HepG2 (cell line): ENCODE data around the gene NCOA6. TPM values are rescaled to one million over a fixed set of nuclear protein-coding genes. Genes with fewer than 3 reads are reported as not detected.

Experiments used
- ATAC-seq: fragments of 200-7000 bp; cut with Tn5 transposase; 3 replicates; pipeline ENCODE4 v1.9.1; 2020; ENCODE audit warnings: mild to moderate bottlenecking, moderate library complexity
- BruUV-seq: library from RNA; stranded (reverse); fragments of 400-500 nt; replicated peaks from 2 replicates; lab custom pipeline; 2021; lab: Mats Ljungman, UMichigan
- CTCF ChIA-PET: fragments of 300-600 bp; formaldehyde crosslinking; extraction: SDS; loops from one replicate; lab custom pipeline; 2021; ENCODE audit warnings: low total read pairs, inconsistent platforms, low intra/inter-chr PET ratio; lab: Yijun Ruan, JAX
- POLR2A ChIA-PET: fragments of 350-600 bp; sonication (Branson Sonifier 250); formaldehyde crosslinking; loops from one replicate; lab custom pipeline; 2020; ENCODE audit warnings: antibody characterized with exemption, inconsistent platforms; lab: Yijun Ruan, JAX
- DNase-seq: peaks from one replicate; pipeline ENCODE4 v3.0.0-alpha.2; 2015; ENCODE audit warnings: low spot score
- FAIRE-seq: peaks from 3 replicates; lab custom pipeline; 2011; peaks lifted over from hg19 to GRCh38; lab: Jason Lieb, UNC
- H2AFZ ChIP-seq: one replicate; pipeline ENCODE4 v1.6.1; 2011; ENCODE audit warnings: low read length, inconsistent platforms
- H3K27ac ChIP-seq: fragments of 300-600 bp; 3 replicates; pipeline ENCODE4 v1.8.0; 2011; ENCODE audit warnings: mixed run types, mild to moderate bottlenecking, mixed read lengths, low read length, inconsistent platforms; ENCODE audit not compliant: insufficient read depth; ENCODE audit errors: extremely low read length
- H3K27me3 ChIP-seq, 2 experiments: fragments of 200-600 bp in 1 of 2; 2 replicates in 1 of 2; 3 replicates in 1 of 2; pipeline versions ENCODE4 v1.6.0 to v1.8.0; 2011; ENCODE audit warnings: low read length in 2 of 2, mild to moderate bottlenecking in 2 of 2, moderate library complexity in 2 of 2, inconsistent platforms in 1 of 2; ENCODE audit not compliant: insufficient read depth in 2 of 2, control insufficient read depth in 1 of 2
- H3K36me3 ChIP-seq, 2 experiments: fragments of 200-600 bp in 1 of 2; replicated peaks in 1 of 2; 2 replicates in 1 of 2; 3 replicates in 1 of 2; pipeline versions ENCODE4 v1.5.1 to v1.8.0; 2011; ENCODE audit warnings: low read length in 2 of 2, inconsistent platforms in 1 of 2; ENCODE audit not compliant: insufficient read depth in 2 of 2, control insufficient read depth in 1 of 2
- H3K4me1 ChIP-seq: 2 replicates; pipeline ENCODE4 v1.5.1; 2012; ENCODE audit warnings: low read length, inconsistent platforms; ENCODE audit not compliant: insufficient read depth
- H3K4me2 ChIP-seq: 2 replicates; pipeline ENCODE4 v1.6.0; 2011; ENCODE audit warnings: low read depth, low read length, inconsistent platforms
- H3K4me3 ChIP-seq, 3 experiments: fragments of 200-600 bp in 1 of 3; sonication (generic), shearing (Covaris generic) in 1 of 3; replicated peaks in 1 of 3; 2 replicates each; pipeline ENCODE4 v1.5.1; 2011 to 2016; ENCODE audit warnings: low read length in 3 of 3, inconsistent platforms in 2 of 3, low read depth in 2 of 3, mild to moderate bottlenecking in 2 of 3, control low read depth in 1 of 3, mixed read lengths in 1 of 3; ENCODE audit not compliant: insufficient read depth in 1 of 3
- H3K79me2 ChIP-seq: one replicate; pipeline ENCODE4 v1.6.1; 2011; ENCODE audit warnings: low read length, inconsistent platforms; ENCODE audit not compliant: insufficient read depth
- H3K9ac ChIP-seq: 2 replicates; pipeline ENCODE4 v1.6.0; 2011; ENCODE audit warnings: mild to moderate bottlenecking, low read depth, low read length, inconsistent platforms; ENCODE audit not compliant: insufficient read depth
- H3K9me3 ChIP-seq: 2 replicates; pipeline ENCODE4 v1.5.1; 2012; ENCODE audit warnings: mild to moderate bottlenecking, low read length
- H4K20me1 ChIP-seq: 2 replicates; pipeline ENCODE4 v1.6.0; 2011; ENCODE audit warnings: inconsistent platforms, mild to moderate bottlenecking, low read length, moderate library complexity; ENCODE audit not compliant: insufficient read depth
- CREM ChIP-seq, 2 experiments: sonication (generic) in 1 of 2; formaldehyde crosslinking in 1 of 2; IDR thresholded peaks; 2 replicates each; pipeline versions ENCODE4 v1.4.0 to v1.6.1; 2016 to 2020; ENCODE audit warnings: antibody characterized with exemption in 1 of 2, mild to moderate bottlenecking in 1 of 2, missing genetic modification reagents in 1 of 2
- DNMT1 ChIP-seq: sonication (generic); formaldehyde crosslinking; IDR thresholded peaks from 2 replicates; pipeline ENCODE4 v1.5.1; 2020; ENCODE audit warnings: mild to moderate bottlenecking, missing genetic modification reagents
- EHMT2 ChIP-seq: fragments of 200-600 bp; sonication (generic); IDR thresholded peaks from 2 replicates; pipeline ENCODE4 v1.7.0; 2017; ENCODE audit warnings: antibody characterized with exemption, low read depth, low read length, borderline replicate concordance
- GABPB1 ChIP-seq: IDR thresholded peaks from 2 replicates; pipeline ENCODE4 v1.6.1; 2016; ENCODE audit warnings: mild to moderate bottlenecking, missing genetic modification reagents, moderate library complexity, missing compliant biosample characterization
- HINFP ChIP-seq: sonication (generic); formaldehyde crosslinking; IDR thresholded peaks from 2 replicates; pipeline ENCODE4 v1.4.0; 2020; ENCODE audit warnings: low read depth, mild to moderate bottlenecking, missing genetic modification reagents
- HNF1B ChIP-seq: sonication (generic); formaldehyde crosslinking; IDR thresholded peaks from 2 replicates; pipeline ENCODE4 v1.5.1; 2020; ENCODE audit warnings: mild to moderate bottlenecking, moderate library complexity, missing genetic modification reagents
- HNRNPL ChIP-seq: fragments of 200-400 bp; formaldehyde crosslinking; IDR thresholded peaks from 2 replicates; pipeline ENCODE4 v1.6.1; 2017; ENCODE audit warnings: mild to moderate bottlenecking, low read depth, low read length
- IKZF1 ChIP-seq: fragments of 450-650 bp; IDR thresholded peaks from 2 replicates; pipeline ENCODE4 v1.7.1; 2016
- NONO ChIP-seq, 2 experiments: fragments of 450-650 bp in 1 of 2; sonication (generic) in 1 of 2; formaldehyde crosslinking in 1 of 2; IDR thresholded peaks in 1 of 2; conservative IDR thresholded peaks in 1 of 2; 2 replicates each; pipeline versions ENCODE4 v1.6.1 to v1.8.0; 2017 to 2022; ENCODE audit warnings: mild to moderate bottlenecking in 1 of 2, missing genetic modification reagents in 1 of 2, moderate library complexity in 1 of 2
- ZBTB33 ChIP-seq: sonication (generic); formaldehyde crosslinking; IDR thresholded peaks from 2 replicates; pipeline ENCODE4 v1.4.0; 2020; ENCODE audit warnings: missing genetic modification reagents
- ZMAT3 ChIP-seq: sonication (generic); formaldehyde crosslinking; conservative IDR thresholded peaks from 2 replicates; pipeline ENCODE4 v1.7.0; 2021; ENCODE audit warnings: missing genetic modification reagents
- ZNF382 ChIP-seq: sonication (generic); formaldehyde crosslinking; IDR thresholded peaks from 2 replicates; pipeline ENCODE4 v1.5.0; 2020; ENCODE audit warnings: missing genetic modification reagents, mild to moderate bottlenecking, borderline replicate concordance
- ZNF83 ChIP-seq: sonication (generic); formaldehyde crosslinking; IDR thresholded peaks from 2 replicates; pipeline ENCODE4 v1.4.0; 2020; ENCODE audit warnings: missing genetic modification reagents, mild to moderate bottlenecking, borderline replicate concordance
- ZSCAN31 ChIP-seq: sonication (generic); formaldehyde crosslinking; IDR thresholded peaks from 2 replicates; pipeline ENCODE4 v1.5.0; 2020; ENCODE audit warnings: low read depth, mild to moderate bottlenecking, missing genetic modification reagents
- WGBS: methylation state at CpG from one replicate; pipeline ENCODE4 v1.1.6; 2017; ENCODE audit warnings: low lambda C conversion rate; 5-methylcytosine and 5-hydroxymethylcytosine counted together
- in situ Hi-C: cut with HindIII; loops from 2 replicates; pipeline ENCODE4 v1.10.0; 2017; ENCODE audit warnings: low pct_unique_long_range_greater_than_20kb; ENCODE audit not compliant: extremely low pct_ligation_motif_present
- intact Hi-C: fragments of 100-400 bp; cut with micrococcal nuclease; formaldehyde crosslinking; loops from one replicate; pipeline ENCODE4 v1.10.0; 2022; ENCODE audit not compliant: unreplicated experiment
- polyA plus RNA-seq, 8 experiments: library from polyadenylated mRNA; depleted of rRNA in 3 of 8; stranded (reverse) in 7 of 8; unstranded in 1 of 8; fragments of >200 nt; fragmentation: Illumina TruSeq in 4 of 8; extraction: Trizol in 4 of 8; gene quantifications; 2 replicates each; pipeline versions ENCODE4 v1.2.1 to v1.2.3, GENCODE V29; 2011 to 2016; ENCODE audit warnings: low read depth in 4 of 8, missing spikeins in 1 of 8, mixed read lengths in 1 of 8; ENCODE audit not compliant: insufficient read depth in 1 of 8
- total RNA-seq, 5 experiments: library from RNA; depleted of rRNA; stranded (reverse); fragments of >200 nt; fragmentation: Illumina TruSeq; extraction: Trizol; gene quantifications; 2 replicates each; pipeline ENCODE4 v1.2.3, GENCODE V29; 2016; ENCODE audit warnings: low read depth in 1 of 5

The NCOA6 gene
- total and polyA plus RNA-seq, 2 of the 13 experiments (the other 11 are each of a cell fraction or from before 2014, with no cell fraction given) = 11.2 to 29.3 TPM

GRCh38 chr20:34861386-34862084, 36.1 kb upstream of the NCOA6 start:
- CTCF ChIA-PET = no interaction called here

More at GRCh38 chr20:34861386-34862084, 36.1 kb upstream of the NCOA6 start:
- no peak for ATAC-seq
- intact Hi-C loops = no loop called here
- in situ Hi-C loops = no loop called here
- POLR2A ChIA-PET = interaction anchor here (1.0 kb wide), 1 partner anchor 15 kb away, joined by 5 read pairs; the partner anchor contains the start of gene ACSS2
- Histone ChIP-seq H3K9me3 (no peaks in the 10 kb centered on the region), H3K4me2 (no peak overlapping the region), H3K79me2 (no peaks in the 10 kb centered on the region), H3K27ac (no peak overlapping the region), H3K27me3 (no peaks in the 10 kb centered on the region), H3K9ac (no peak overlapping the region), H3K4me1 (no peaks in the 10 kb centered on the region), H3K4me3 (no peak overlapping the region), H3K36me3 (peaks cover 8 to 26% of the 10 kb centered on the region in 2 experiments; a peak in 4 of 5 replicates)
- no peak for FAIRE-seq
- DNase-seq = no peak
- WGBS = 96% methylated on average over 7 of the region's 7 CpGs
- TF ChIP-seq EHMT2 (no peak), GABPB1 (no peak), NONO (IDR thresholded peaks at IDR 0.05) (no peak), NONO (CRISPR knock-in tag; conservative IDR thresholded peaks at IDR 0.05) (no peak), ZBTB33 (CRISPR knock-in tag) (no peak), ZMAT3 (no peak), ZSCAN31 (no peak), ZNF382 (CRISPR knock-in tag) (no peak), DNMT1 (CRISPR knock-in tag) (no peak), HINFP (CRISPR knock-in tag) (no peak), CREM (IDR thresholded peaks at IDR 0.05) (no peak), CREM (CRISPR knock-in tag; IDR thresholded peaks at IDR 0.05) (no peak), HNF1B (CRISPR knock-in tag) (no peak), HNRNPL (no peak), IKZF1 (no peak), ZNF83 (CRISPR knock-in tag) (no peak)
- TF ChIP-seq, all 625 proteins: peak for 0
- no peak overlapping the region for H2AFZ ChIP-seq
- no peaks in the 10 kb centered on the region for H4K20me1 ChIP-seq
- BruUV-seq = no TSS peak
